Smooth muscle cell of the brain vasculature (primary cell): ENCODE measurements around the gene SMAD9.

Experiments used
- DNase-seq: peaks from one replicate; pipeline ENCODE4 v3.0.0-alpha.2; 2012; ENCODE audit warnings: low read depth, low spot score

The SMAD9 gene

GRCh38 chr13:36919833-36920615, at the start of gene SMAD9:
SMAD9 (minus strand) TSS chr13:36920238; CDS start chr13:36879689, 40,549 bp downstream.
- DNase-seq, result no peak

GRCh38 chr13:36966404-36966803, 46.4 kb upstream of the SMAD9 start:
- DNase-seq, result no peak

GRCh38 chr13:36965767-36966166, 45.7 kb upstream of the SMAD9 start:
- peak; percentile 23 for DNase-seq

GRCh38 chr13:36959456-36960116, 39.5 kb upstream of the SMAD9 start:
- DNase-seq, result no peak

GRCh38 chr13:36954542-36954941, 34.5 kb upstream of the SMAD9 start:
- no peak for DNase-seq

GRCh38 chr13:36950920-36951319, 30.9 kb upstream of the SMAD9 start:
- no peak for DNase-seq

DNA sequence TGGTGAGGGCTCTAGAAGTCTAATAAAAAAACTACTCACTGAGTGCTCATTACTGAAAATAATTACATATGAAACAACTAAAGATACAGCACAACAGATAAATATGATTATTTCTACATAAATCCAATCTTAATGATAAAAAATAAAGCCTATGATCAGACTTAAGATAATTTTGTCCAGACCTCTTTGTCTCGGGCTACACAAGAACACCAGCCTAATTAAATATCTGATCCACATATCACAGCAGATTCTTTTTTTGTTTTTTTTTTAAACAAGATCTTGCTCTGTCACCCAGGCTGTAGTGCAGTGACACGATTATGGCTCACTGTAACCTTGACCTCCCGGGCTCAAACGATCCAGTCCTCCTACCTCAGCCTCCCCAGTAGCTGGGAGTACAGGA, 30.3 kb upstream of the SMAD9 start:
- no peak for DNase-seq

DNA sequence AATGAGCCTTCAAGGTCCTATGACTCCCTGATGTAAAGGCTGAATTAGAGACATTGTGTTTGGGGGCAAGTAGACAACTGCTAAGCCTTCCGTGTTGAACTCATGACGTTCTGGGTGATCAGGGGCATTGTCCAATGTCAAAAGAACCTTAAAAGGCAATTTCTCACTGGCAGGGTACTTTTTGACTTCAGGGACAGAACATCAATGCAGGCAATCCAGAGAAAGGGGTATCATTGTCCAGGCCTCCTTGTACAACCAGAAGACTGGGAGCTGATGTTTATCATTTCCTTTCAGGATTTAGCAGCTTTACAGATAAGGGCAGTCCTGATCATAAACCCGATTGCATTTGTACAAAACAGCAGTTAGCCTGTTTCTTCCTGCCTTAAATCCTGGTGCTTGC, 25.0 kb upstream of the SMAD9 start:
- no peak for DNase-seq

DNA sequence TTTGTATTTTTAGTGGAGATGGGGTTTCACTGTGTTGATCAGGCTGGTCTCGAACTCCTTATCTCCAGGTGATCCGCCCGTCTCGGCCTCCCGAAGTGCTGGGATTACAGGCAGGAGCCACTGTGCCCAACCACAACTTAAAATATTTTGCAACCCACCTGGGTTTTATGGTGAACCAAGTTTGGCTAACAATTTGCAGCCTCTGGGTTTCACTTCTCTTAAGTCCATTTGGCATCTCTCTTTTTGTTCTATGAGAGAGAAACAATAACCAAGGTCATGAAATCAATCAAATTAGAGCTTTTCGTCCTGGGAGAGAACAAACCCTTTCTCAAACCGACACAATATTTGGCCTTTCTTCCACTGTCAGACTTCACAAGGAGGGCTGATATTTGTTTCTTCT, 5.6 kb upstream of the SMAD9 start:
- DNase-seq, result no peak

GRCh38 chr13:36924001-36924400, 4.0 kb upstream of the SMAD9 start:
- no peak for DNase-seq

GRCh38 chr13:36921631-36922301, 1.7 kb upstream of the SMAD9 start:
- no peak for DNase-seq

- DNase-seq, result no peak
Measured at GRCh38 chr13:36920616-36921185, 663 bp upstream of the SMAD9 start.

DNA sequence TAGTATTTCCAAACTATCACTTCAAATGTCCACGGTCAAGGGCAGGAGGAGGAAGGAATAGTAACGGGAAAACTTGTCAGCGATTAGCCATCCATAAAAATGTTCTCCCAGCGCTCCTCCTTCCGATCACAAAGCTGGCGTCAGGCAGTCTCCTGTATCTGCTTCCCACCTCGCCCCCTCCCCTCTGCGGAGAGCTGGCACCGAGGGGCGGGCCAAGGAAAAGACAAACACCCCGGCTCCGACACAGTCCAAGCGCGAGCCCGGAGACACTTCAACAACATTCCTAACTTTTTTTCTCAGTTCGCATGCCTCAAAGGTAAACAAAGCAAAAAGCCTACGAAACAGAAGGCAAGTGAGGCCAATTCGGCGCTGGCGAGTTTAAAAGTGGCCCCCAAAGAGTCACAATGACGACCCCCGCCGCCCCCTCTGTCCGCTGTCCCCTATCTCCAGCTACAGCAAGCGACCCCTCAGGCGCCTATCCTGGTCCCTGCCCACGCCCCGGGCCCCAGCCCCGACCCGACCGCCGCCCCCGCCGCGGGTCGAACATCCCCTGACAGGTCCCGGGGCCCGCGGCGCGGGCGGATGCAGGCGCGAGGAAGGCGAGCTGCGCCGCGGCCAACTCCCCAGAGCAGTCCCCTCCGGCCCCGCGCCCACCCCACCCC, 736 bp downstream of the SMAD9 start:
- no peak for DNase-seq

- DNase-seq, result no peak
Measured at GRCh38 chr13:36918246-36919131, 1.5 kb downstream of the SMAD9 start.

GRCh38 chr13:36917311-36917710, 2.7 kb downstream of the SMAD9 start:
- no peak for DNase-seq

- DNase-seq, result no peak
Measured at GRCh38 chr13:36915896-36916640, 4.0 kb downstream of the SMAD9 start.

GRCh38 chr13:36915106-36915505, 4.9 kb downstream of the SMAD9 start:
- DNase-seq, result no peak

DNA sequence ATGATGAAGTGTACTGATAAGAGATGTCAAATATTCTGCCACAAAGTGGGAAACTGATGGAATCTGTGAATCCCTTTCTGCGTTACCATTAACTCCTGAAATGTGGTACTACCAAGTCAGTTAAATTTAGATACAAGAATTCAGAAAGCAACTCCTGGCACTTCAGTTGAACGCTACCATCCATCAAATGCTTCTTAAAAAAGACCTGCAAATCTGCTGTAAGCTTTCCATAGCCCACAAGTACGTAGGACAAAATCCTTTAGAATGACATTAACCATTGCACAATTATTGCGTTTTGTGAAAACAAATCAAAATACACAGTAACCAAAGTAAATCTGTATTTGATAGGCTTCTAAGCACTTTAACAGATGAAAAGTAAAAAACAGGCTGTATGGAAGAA, 5.4 kb downstream of the SMAD9 start:
- DNase-seq, result no peak

DNA sequence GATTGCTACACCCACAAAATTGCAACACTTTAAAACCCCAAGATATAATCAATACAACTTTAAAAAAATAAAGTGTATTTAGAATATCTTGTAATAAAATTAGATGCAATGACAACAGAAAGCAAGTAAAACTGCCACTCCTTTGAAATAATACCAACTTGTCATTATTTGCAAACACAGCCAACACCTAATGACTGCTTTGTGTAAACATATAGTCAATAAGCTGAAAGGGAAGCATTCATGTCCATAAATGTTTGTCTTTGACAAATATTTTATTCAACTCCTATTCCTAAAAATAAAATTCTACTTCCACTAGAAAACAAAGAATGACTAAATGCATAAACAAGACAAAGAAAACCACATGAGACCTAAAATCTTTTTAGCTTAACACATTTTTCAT, 6.6 kb downstream of the SMAD9 start:
- DNase-seq, result no peak

GRCh38 chr13:36912973-36913372, 7.1 kb downstream of the SMAD9 start:
- no peak for DNase-seq
